GM18858 (cell line): ENCODE measurements around the gene OS9.
"Not testable (repeated sequence)": the region's sequence is repeated elsewhere in the genome, so short reads cannot be mapped to it uniquely, and the experiment has no call there.

Source experiments
- ATAC-seq: cut with Tn5 transposase; IDR thresholded peaks from one replicate; pipeline ENCODE4 v1.9.1; 2021; ENCODE audit not compliant: unreplicated experiment

The OS9 gene

DNA sequence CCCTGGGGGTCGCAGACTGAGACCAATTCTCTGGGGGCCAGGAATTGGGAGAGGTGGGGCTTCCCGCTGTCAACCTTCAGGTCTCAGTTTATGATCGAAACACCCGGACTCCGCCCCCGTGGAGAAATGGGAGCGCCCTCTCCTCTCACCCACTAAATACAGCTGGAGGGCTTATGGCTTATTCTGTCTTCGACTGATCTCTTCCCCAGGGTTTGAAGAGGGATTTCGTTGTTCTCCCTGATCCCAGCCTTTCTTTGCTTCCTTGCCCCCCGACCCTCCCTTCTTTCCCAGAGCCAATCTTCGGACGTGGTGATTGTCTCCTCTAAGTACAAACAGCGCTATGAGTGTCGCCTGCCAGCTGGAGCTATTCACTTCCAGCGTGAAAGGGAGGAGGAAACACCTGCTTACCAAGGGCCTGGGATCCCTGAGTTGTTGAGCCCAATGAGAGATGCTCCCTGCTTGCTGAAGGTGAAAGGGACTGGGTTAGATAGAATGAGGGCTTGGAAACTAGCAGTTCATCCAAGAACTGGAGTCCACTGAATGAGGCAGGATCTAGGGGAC lies 607 bp downstream of the OS9 start:
- no peak for ATAC-seq

GRCh38 chr12:57695770-57696432 lies 2.0 kb downstream of the OS9 start:
- ATAC-seq = no peak

GRCh38 chr12:57697076-57697475 lies 3.1 kb downstream of the OS9 start:
- ATAC-seq = no peak

- ATAC-seq = no peak
Observed at GRCh38 chr12:57698414-57698813, 4.5 kb downstream of the OS9 start.

- ATAC-seq = no peak
Observed at GRCh38 chr12:57700317-57700716, 6.4 kb downstream of the OS9 start.

DNA sequence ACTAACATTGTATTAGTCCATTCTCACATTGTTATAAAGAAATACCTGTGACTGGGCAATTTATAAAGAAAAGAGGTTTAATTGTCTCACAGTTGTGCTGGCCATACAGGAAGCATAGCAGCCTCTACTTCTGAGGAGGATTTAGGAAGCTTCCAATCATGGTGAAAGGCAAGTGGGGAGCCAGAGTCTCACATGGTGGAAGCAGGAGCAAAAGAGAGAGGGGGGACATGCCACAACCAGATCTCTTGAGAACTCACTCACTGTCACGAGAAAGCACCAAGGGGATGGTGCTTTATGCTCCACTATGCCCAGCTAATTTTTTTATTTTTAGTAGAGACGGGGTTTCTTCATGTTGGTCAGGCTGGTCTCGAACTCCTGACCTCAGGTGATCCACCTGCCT lies 13.3 kb downstream of the OS9 start:
- ATAC-seq = no peak

GRCh38 chr12:57708296-57708695 lies 14.4 kb downstream of the OS9 start:
- ATAC-seq = no peak

DNA sequence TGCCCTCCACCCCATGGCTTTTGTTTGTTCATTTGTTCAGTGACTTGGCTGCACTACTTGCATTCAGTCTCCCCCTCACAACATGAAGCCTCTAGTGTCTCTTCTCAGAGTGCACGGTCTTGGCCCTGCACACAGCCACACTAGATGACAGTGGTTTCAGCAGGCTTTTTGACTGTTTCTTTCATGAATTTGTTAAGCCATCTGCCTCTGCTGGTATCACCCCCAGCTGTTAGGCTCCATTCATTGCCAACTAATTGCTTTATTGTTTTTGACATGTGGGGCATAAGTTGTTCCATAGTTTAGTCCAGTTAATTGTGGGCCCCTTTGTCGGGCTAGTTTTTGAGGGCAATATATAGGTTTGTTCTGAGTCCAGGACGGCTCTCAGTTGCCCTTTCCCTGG lies 18.8 kb downstream of the OS9 start:
- ATAC-seq = no peak

DNA sequence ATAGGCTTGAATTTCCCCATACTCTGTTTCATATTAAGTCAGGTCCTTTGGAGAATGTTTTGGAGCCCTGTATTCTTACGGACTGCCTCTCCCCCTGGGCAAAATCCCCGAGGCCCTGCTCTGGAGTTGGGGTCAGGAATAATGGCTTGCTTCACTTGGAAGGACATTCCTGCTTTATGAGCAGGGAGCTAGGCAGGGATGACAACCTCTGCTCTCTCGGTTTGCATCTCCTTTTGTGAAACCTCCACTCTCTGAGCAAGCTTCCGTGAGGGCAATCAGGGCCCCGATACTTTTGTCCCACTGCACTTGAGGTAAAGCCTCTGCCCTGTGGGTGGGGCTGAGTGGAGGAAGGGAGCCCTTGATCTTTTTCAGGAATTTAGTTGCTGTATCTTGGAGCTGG lies 19.3 kb downstream of the OS9 start:
- no peak for ATAC-seq

GRCh38 chr12:57715036-57715748 lies 21.3 kb downstream of the OS9 start:
- not testable (repeated sequence) for ATAC-seq

GRCh38 chr12:57715786-57716185 lies 21.9 kb downstream of the OS9 start:
- ATAC-seq = no peak

GRCh38 chr12:57716305-57716704 lies 22.4 kb downstream of the OS9 start:
- no peak for ATAC-seq

GRCh38 chr12:57717131-57717530 lies 23.2 kb downstream of the OS9 start:
- no peak for ATAC-seq

DNA sequence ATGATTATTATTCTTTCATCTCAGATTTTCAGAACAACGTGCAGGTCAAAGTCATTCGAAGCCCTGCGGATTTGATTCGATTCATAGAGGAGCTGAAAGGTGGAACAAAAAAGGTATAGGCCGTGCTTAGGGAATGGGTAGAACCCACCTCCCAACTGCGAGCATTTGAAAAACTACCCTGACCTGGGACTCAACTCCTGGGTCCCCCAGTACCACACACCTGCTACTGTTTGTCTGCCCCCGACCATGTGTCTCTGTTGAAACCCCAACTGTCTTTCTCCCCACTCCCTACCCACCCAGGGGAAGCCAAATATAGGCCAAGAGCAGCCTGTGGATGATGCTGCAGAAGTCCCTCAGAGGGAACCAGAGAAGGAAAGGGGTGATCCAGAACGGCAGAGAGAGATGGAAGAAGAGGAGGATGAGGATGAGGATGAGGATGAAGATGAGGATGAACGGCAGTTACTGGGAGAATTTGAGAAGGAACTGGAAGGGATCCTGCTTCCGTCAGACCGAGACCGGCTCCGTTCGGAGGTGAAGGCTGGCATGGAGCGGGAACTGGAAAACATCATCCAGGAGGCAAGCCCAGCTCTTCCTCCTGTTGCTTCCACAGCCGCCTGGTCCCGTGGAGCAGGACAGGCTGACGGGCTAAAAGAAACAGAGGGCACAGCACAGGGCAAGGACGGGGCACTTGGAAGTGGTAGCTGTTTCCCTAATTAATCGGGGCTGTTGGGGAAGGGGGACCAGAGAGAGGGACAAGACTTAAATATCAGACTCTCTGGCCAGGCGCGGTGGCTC lies 24.1 kb downstream of the OS9 start:
- no peak for ATAC-seq

GRCh38 chr12:57718641-57719528 lies 25.0 kb downstream of the OS9 start:
- ATAC-seq = no peak

DNA sequence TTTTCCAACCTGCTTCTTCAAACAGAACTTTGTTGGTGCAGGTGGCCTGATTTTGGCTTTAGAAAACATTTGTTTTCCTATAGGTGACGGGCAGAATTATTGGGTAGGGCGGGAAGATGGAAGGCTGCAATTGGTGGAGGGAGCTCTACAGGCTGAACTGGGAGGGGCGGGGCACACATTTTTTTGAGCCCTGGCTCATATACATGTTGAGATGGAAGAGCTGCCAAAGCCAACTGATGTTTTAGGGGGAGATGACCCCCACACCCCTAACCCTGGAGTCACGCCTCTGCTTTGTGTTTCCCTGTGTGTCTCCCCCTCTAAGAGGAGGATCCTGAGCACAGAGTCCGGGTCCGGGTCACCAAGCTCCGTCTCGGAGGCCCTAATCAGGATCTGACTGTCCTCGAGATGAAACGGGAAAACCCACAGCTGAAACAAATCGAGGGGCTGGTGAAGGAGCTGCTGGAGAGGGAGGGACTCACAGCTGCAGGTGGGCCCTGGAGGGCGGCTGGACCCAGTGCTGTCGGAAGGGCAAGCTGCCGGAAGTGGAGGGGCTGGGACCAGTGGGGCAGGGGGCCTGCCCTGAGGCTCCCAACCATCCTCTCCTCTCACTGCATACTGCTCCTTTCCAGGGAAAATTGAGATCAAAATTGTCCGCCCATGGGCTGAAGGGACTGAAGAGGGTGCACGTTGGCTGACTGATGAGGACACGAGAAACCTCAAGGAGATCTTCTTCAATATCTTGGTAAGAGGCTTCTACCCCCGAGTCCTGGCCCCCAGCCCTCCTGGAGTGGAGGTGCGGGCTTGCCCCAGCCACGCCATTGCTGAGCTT lies 26.1 kb downstream of the OS9 start:
- ATAC-seq = no peak

- no peak for ATAC-seq
Observed at GRCh38 chr12:57720606-57721595, 27.0 kb downstream of the OS9 start.

DNA sequence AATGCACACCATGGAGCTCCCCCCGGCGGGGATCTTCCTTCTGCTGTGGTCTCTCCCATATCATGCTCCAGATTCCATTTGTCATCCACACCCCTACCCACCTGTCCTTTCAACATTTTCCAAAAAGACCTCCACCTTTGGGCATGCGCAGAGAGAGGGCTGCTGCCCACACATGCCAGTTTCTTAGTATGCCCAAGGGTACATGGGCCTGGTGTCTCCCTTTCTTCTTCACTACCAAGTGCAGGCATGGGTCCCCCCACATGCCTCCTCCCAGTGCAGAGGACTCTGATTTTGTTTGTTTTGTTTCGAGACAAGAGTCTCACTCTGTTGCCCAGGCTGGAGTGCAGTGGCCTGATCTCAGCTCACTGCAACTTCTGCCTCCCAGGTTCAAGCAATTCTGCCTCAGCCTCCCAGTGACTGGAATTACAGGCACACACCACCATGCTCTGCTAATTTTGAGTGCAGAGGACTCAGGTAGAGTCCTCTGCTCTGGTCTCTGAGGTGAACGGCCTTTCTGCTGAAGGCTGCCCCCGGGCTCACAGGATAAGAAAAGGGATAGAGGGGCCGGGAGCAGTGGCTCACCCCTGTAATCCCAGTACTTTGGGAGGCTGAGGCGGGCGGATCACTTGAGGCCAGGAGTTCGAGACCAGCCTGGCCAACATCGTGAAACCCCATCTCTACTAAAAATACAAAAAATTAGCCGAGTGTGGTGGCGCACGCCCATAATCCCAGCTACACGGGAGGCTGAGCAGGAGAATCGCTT lies 28.1 kb downstream of the OS9 start:
- ATAC-seq = not testable (repeated sequence)
